Measurements from ENCODE around the gene PHF1.
"Not testable (repeated sequence)": the region's sequence is repeated elsewhere in the genome, so short reads cannot be mapped to it uniquely, and the experiment has no call there.

Gene PHF1

GRCh38 chr6:33391922-33392594 is 18.8 kb upstream of the PHF1 start:
- peak; percentile 51 for DNase-seq

- no peak for DNase-seq
These were observed 18.2 kb upstream of the PHF1 start for GRCh38 chr6:33392595-33392948.

GRCh38 chr6:33392979-33393378 is 17.8 kb upstream of the PHF1 start:
- no peak for DNase-seq

GRCh38 chr6:33397541-33397940 is 13.3 kb upstream of the PHF1 start:
- DNase-seq, result no peak

GRCh38 chr6:33398601-33399000 is 12.2 kb upstream of the PHF1 start:
- DNase-seq, result not testable (repeated sequence)

- DNase-seq, result not testable (repeated sequence)
These were observed 10.9 kb upstream of the PHF1 start for GRCh38 chr6:33399881-33400280.

GRCh38 chr6:33404884-33405283 is 5.9 kb upstream of the PHF1 start:
- DNase-seq, result no peak

GRCh38 chr6:33405386-33405940 is 5.4 kb upstream of the PHF1 start:
- no peak for DNase-seq

- no peak for DNase-seq
These were observed 4.7 kb upstream of the PHF1 start for GRCh38 chr6:33406126-33406525.

- no peak for DNase-seq
These were observed 3.6 kb upstream of the PHF1 start for GRCh38 chr6:33407132-33407718.

- DNase-seq, result peak; percentile 98
These were observed 634 bp upstream of the PHF1 start for GRCh38 chr6:33410050-33410710.

GRCh38 chr6:33411632-33412005 is 805 bp downstream of the PHF1 start:
- no peak for DNase-seq

GRCh38 chr6:33412140-33413009 is 1.6 kb downstream of the PHF1 start:
- DNase-seq, result no peak

GRCh38 chr6:33413241-33414120 is 2.7 kb downstream of the PHF1 start:
- no peak for DNase-seq

- no peak for DNase-seq
These were observed 3.9 kb downstream of the PHF1 start for GRCh38 chr6:33414592-33415271.

GRCh38 chr6:33415831-33416230 is 5.0 kb downstream of the PHF1 start:
- DNase-seq, result no peak

GRCh38 chr6:33416386-33417127 is 5.7 kb downstream of the PHF1 start:
- no peak for DNase-seq

GRCh38 chr6:33417128-33417902 is 6.5 kb downstream of the PHF1 start:
- no peak for DNase-seq

- DNase-seq, result peak; percentile 99
These were observed 7.3 kb downstream of the PHF1 start, which contains the start of gene CUTA for GRCh38 chr6:33417903-33418689. Gene CUTA, minus strand, starts transcription at chr6:33418107. Its CDS starts 107 bp downstream, at chr6:33418000.
